Lower leg skin (tissue), 3 donors: ENCODE results near the gene BTBD7.

Experiments used
- CTCF ChIP-seq, 3 donors: fragments of 450-650 bp; IDR thresholded peaks; one replicate each; pipeline ENCODE4 v1.5.1; 2016; ENCODE audit warnings: antibody characterized with exemption in 3 of 3, mild to moderate bottlenecking in 3 of 3, moderate library complexity in 2 of 3
- POLR2A ChIP-seq, 2 donors: fragments of 450-650 bp; IDR thresholded peaks; one replicate each; pipeline ENCODE4 v1.6.1; 2016 to 2017; ENCODE audit warnings: antibody characterized with exemption in 2 of 2, mild to moderate bottlenecking in 1 of 2, moderate library complexity in 1 of 2

DNA sequence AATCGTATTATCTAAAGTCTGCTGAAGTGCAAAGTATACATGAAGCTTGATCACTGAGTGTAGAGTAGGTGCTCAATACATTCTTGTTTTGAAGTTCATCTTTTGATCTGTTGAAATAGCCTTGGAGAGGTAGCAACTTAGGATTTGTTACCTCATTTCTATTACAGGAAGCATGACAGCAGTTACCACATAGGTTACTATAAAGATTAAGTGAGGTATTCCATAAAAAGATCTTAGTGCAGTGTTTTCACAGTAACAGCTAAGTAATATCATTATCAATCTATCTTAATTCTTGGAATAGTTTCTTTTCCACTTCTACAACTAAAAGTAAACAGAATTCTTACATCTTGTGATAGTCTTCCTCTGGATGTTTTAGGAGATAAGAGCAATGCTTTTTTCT, 50.9 kb downstream of the BTBD7 start:
- no peak for TF ChIP-seq POLR2A (IDR thresholded peaks at IDR 0.05)
- no peak for TF ChIP-seq CTCF (IDR thresholded peaks at IDR 0.05)
